IPS DF 4.7 (cell line): ENCODE results near the gene HS2ST1.
"Not testable (repeated sequence)": the region's sequence is repeated elsewhere in the genome, so short reads cannot be mapped to it uniquely, and the experiment has no call there.

Experiments used
- DNase-seq: peaks from one replicate; pipeline ENCODE4 v3.0.0-alpha.2; 2013; ENCODE audit warnings: low spot score; ENCODE audit errors: extremely low read depth

HS2ST1 gene

GRCh38 chr1:86914601-86914997, at the start of gene HS2ST1:
TSS of gene HS2ST1 (plus strand) at chr1:86914635.
- DNase-seq: no peak

GRCh38 chr1:86865973-86866637, 48.3 kb upstream of the HS2ST1 start:
- no peak for DNase-seq

DNA sequence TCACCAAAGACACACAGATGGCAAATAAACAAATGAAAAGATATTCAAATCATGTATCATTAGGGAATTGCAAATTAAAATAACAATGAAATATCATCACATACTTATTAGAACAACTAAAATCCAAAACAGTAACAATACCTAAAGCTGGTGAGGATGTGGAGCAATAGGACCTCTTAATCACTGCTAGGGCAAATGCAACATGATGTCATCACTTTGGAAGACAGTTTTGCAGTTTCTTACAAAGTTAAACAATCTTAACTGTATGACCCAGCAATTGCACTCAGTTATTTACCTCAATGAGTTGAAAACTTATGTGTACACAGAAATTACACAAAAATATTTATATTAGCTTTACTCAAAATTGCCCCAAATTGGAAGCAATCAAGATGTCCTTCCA, 47.8 kb upstream of the HS2ST1 start:
- DNase-seq: no peak

DNA sequence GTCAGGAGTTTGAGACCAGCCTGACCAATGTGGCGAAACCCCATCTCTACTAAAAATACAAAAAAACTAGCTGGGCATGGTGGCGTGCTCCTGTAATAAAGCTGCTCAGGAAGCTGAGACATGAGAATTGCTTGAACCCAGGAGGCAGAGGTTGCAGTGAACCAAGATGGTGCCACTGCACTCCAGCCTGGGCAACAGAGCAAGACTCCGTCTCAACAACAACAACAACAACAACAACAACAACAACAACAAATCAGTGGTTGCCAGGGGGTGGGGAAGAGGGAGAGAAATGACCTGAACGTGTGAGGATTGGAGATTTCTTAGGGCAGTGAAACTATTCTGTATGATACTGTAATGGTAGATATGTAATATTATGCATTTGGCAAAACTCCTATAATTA, 47.2 kb upstream of the HS2ST1 start:
- not testable (repeated sequence) for DNase-seq

DNA sequence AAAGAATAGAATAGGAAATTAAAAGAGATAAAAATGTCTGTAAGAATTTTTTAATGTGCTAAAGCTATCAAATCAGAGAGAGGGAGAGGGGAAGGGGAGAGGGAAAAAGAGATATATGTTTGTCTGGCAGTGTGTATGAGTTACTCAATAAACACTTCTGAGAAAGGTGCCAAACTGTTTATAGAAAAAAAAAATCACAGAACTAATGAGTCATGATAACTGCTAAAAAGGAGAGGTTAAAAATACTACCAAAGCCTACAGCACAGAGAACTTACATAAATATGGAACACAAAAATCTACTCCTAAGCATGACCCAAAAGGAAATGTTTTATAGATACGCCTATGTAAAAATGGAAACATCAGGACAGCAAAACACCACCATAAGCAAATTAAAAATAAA, 46.0 kb upstream of the HS2ST1 start:
- DNase-seq: no peak

DNA sequence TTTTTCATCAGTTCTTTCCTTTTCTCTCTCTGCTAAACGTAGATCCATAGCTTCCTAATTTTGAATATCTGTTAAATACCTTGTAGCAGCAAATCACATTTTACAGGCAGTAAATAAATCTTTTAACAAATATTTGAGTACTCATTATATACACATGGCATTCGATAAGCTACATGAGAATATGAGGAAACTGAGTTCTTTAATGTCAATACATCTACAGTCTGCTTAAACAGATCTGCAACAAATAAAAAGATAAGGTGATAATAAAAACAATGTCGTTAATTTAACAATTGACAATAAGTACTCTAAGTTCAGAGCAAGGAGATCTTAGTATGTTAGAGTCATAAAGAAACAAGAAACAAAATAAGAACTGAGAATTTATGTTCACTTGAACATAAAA, 43.4 kb upstream of the HS2ST1 start:
- DNase-seq: no peak

DNA sequence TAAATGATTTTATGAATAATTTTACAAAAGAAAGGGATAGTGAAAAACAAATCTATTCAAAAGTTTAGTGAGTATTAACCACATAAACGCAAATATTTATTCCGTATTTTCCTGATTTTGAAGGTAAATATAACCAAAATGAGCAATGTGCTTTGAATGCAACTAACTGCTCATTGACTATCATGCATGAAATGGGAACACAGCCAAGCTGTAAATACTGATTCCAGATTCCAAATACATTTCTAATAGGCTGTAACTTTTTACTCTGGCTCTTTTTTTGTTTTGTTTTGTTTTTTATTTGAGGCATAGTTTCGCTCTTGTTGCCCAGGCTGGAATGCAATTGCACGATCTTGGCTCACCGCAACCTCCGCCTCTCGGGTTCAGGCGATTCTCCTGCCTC, 42.3 kb upstream of the HS2ST1 start:
- no peak for DNase-seq

DNA sequence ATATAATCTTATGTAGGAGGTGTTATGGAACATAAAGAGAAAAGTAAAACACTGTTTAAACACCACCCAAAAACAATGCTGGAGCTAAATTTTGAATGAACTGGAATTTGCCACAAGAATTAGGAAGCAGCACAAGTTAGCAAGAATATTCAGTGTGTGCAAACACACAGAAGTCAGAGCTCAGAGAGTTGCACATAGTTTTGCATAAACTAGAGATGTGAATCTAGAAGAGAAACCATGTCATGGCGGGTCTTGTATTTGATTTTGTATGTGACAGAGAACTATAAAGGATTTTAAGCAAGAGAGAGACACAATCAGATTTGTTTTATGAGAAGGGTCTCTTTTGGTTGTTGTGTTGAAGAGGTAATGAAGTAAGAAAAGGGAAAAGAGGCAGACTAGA, 38.7 kb upstream of the HS2ST1 start:
- no peak for DNase-seq

DNA sequence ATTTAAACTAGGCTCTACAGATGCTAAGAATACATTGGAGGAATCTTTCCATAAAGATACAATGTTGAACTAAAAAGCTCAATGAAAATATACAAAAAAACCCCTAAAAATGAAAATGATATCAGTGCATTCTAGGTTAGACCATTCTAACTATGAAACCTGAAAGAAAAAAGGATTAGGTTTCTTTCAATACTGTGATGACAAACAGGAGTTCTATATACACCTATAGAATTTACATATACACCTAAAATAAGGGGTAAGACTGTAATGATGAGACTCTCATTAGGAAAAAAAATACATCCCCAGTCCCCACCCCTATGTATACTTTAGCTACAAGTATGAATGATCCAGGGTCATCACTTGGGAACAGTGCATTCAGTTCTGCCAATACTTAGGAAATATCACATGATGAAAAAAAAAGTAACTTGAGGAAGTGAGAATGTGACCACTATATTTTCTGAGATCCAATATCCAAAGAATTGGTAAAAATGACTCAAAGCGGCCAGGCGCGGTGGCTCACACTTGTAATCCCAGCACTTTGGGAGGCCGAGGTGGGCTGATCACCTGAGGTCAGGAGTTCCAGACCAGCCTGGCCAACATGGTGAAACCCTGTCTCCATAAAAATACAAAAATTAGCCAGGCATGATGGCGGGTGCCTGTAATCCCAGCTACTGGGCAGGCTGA, 26.8 kb upstream of the HS2ST1 start:
- DNase-seq: no peak

- DNase-seq: no peak
Observed at GRCh38 chr1:86888327-86888726, 26.1 kb upstream of the HS2ST1 start.

- not testable (repeated sequence) for DNase-seq
Observed at GRCh38 chr1:86899401-86899800, 15.0 kb upstream of the HS2ST1 start.

GRCh38 chr1:86905875-86906274, 8.6 kb upstream of the HS2ST1 start:
- DNase-seq: no peak

DNA sequence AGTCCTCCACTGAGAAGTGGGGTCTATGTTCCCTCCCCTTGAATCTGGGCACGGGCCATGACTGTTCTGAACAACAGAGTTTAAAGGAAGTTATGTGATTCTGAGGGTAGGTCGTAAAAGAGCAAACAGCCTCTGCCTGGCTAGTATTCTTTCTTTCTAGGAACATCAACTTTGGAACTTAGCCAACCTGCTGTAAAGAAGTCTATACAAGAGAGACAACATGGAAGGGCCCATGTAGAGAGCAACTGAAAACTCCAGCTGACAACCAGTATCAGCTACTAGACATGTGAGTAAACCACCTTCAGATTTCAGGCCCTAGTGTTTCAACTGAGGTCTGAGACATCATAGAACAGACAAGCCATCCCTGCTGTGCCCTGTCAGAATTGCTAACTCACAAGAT, 8.0 kb upstream of the HS2ST1 start:
- DNase-seq: no peak

DNA sequence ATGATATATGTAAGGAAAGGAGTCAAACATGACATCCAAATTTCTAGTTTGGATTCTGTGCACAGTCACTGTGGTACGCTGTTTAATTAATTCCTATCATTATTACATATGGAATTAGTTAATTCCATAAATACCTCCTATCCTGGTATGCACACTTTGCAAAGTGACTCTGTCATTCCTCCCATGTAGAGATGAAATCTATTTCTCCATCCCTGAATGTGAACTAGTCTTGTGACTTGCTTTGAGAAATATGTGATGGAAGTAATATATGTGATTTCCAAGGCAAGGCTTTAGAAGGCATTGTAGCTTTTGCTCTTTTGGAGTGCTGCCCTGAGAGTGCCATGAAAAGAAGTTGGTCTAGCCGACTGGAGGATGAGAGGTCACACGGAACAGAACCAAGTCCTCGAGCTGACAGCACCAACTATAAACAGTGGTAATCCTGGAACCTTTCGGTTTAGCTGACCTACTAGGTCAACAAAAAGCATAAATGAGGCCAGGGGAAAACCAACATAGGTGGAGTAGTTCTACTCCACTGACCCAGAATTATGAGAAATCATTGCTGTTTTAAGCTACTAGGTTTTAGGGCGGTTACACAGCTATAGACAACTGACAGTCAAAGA, 2.0 kb upstream of the HS2ST1 start:
- no peak for DNase-seq

GRCh38 chr1:86913399-86913895, 988 bp upstream of the HS2ST1 start:
- DNase-seq: no peak

- DNase-seq: peak; percentile 99
Observed at GRCh38 chr1:86913896-86914600, 387 bp upstream of the HS2ST1 start, which contains the start of gene SELENOF. TSS of gene SELENOF (minus strand) at chr1:86914126. CDS start at chr1:86914111, 15 bp downstream.

DNA sequence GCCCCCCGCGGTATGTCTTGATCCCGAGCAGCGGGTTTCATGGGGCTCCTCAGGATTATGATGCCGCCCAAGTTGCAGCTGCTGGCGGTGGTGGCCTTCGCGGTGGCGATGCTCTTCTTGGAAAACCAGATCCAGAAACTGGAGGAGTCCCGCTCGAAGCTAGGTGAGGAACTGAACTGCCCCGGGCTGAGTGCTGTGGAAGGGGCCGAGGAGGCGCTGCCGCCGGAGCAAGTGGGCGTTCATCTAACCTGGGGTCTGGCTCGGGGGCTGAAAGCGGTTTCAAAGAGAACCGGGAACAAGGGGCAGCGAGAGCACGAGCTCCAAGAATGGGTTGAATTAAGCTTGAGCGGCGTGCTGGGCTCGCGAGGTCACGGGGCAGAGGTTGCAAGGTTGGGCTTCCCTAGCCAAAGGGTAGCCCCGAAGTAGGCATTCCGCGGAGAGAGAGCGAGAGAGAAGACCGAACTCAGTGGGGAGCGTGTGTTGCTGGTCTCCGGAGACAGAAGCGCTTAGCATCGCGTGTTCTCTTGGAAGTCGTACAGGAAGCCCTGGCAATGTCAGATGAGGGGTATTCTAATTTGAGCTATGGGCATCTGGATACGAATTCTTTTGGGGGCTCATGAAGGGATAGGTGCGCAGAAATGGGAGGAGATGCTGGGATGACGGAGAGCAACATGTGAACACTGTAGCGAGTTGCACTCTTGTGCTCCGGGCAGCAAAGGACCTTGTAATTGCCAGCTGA, 732 bp downstream of the HS2ST1 start:
- DNase-seq: no peak

DNA sequence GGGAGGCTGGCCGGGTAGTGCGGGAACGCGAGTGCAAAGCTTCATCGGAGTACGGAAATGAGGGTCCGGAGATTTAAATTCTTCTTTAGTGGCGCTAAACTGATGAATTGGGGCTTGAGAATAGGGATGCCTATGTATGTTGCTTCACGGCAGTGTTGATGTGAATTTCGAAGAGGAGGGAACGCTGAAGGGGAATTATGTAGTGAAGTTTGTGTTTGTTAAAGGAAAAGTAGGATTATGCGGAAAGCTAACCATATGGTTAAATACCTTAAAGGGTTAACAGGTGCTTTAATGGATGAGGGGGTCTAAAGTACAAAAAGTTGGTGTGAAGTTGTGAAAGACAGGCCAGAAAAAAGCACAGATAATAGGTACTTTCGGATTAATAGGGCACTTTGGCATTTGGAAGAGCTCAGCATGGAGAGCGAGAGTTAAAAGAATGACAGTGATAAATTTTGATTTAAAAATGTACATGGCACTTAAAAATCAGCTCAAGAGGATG, 1.4 kb downstream of the HS2ST1 start:
- DNase-seq: no peak

DNA sequence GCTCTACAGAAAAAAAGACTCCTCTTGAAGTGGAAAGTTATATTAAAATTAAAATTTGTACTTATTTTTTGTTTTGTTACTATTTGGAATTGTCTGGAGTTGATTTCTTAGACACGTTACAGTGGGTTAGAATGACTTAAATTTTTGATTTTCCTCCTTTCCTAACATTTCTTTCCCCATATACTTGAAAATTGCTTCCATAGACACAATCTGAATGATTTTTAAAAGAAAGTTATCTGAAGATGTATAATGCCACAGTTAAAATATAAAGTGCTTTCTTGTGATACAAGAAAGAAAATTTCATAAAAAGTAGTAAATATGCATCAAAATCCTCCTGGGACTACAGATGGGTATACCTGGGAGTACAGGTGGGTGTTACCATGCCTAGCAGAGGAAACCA, 2.3 kb downstream of the HS2ST1 start:
- DNase-seq: no peak

- no peak for DNase-seq
Observed at GRCh38 chr1:86922445-86922844, 8.0 kb downstream of the HS2ST1 start.
